NCI-H187 (cell line): Measurements from ENCODE around the gene SIGLEC11.
A peak's percentile ranks its signal among the peaks of the same experiment; 100 is the strongest.
"Not testable (repeated sequence)": the region's sequence is repeated elsewhere in the genome, so short reads cannot be mapped to it uniquely, and the experiment has no call there.

Source experiments
- DNase-seq, 2 experiments: peaks; one replicate each; lab custom pipeline; 2025; lab: John Stamatoyannopoulos, UW

SIGLEC11 gene

GRCh38 chr19:49960980-49961379 is at the start of gene SIGLEC11:
Gene SIGLEC11, minus strand, starts transcription at chr19:49961172. Its CDS starts 91 bp downstream, at chr19:49961081.
- not testable (repeated sequence) for DNase-seq

GRCh38 chr19:50008532-50008931 is 47.6 kb upstream of the SIGLEC11 start:
- DNase-seq: no peak

- no peak for DNase-seq
Observed at GRCh38 chr19:50007947-50008346, 47.0 kb upstream of the SIGLEC11 start.

GRCh38 chr19:50007170-50007569 is 46.2 kb upstream of the SIGLEC11 start:
- DNase-seq: no peak

- DNase-seq: no peak
Observed at GRCh38 chr19:50005428-50005827, 44.5 kb upstream of the SIGLEC11 start.

- no peak for DNase-seq
Observed at GRCh38 chr19:50003810-50004419, 42.9 kb upstream of the SIGLEC11 start.

- DNase-seq: no peak
Observed at GRCh38 chr19:50003254-50003788, 42.3 kb upstream of the SIGLEC11 start.

GRCh38 chr19:50002386-50002960 is 41.5 kb upstream of the SIGLEC11 start:
- DNase-seq: no peak

- DNase-seq: no peak
Observed at GRCh38 chr19:50001775-50002174, 40.8 kb upstream of the SIGLEC11 start.

GRCh38 chr19:50000841-50001557 is 40.0 kb upstream of the SIGLEC11 start:
- no peak for DNase-seq

GRCh38 chr19:50000038-50000840 is 39.3 kb upstream of the SIGLEC11 start:
- no peak for DNase-seq

GRCh38 chr19:49999371-50000010 is 38.5 kb upstream of the SIGLEC11 start:
- DNase-seq: no peak

- DNase-seq: no peak
Observed at GRCh38 chr19:49997709-49998108, 36.7 kb upstream of the SIGLEC11 start.

- no peak for DNase-seq
Observed at GRCh38 chr19:49988433-49988832, 27.5 kb upstream of the SIGLEC11 start.

- no peak for DNase-seq
Observed at GRCh38 chr19:49988007-49988406, 27.0 kb upstream of the SIGLEC11 start.

- DNase-seq: no peak
Observed at GRCh38 chr19:49987159-49987698, 26.3 kb upstream of the SIGLEC11 start.

GRCh38 chr19:49986354-49986753 is 25.4 kb upstream of the SIGLEC11 start:
- no peak for DNase-seq

GRCh38 chr19:49985871-49986270 is 24.9 kb upstream of the SIGLEC11 start:
- no peak for DNase-seq

- no peak for DNase-seq
Observed at GRCh38 chr19:49984491-49984890, 23.5 kb upstream of the SIGLEC11 start.

GRCh38 chr19:49983645-49984229 is 22.8 kb upstream of the SIGLEC11 start:
- peak; percentile 46 to 60 for DNase-seq
